Pancreas (tissue), 10 donors: ENCODE measurements around the gene CDHR2. TPM values are rescaled to one million over a fixed set of nuclear protein-coding genes. Genes with fewer than 3 reads are reported as not detected.

Experiments
- ATAC-seq, 4 donors: fragments of 200-7000 bp; cut with Tn5 transposase; one replicate each; pipeline versions ENCODE4 v1.8.0 to v1.9.1; 2020; ENCODE audit warnings: mild to moderate bottlenecking in 4 of 4, moderate library complexity in 4 of 4
- DNase-seq, 6 donors: peaks; one replicate each; pipeline ENCODE4 v3.0.0-alpha.2; 2020
- FAIRE-seq: peaks from 2 replicates; lab custom pipeline; 2012; peaks lifted over from hg19 to GRCh38; lab: Jason Lieb, UNC
- H3K27ac ChIP-seq, 4 donors: fragments of 200-600 bp; sonication (generic); 1 replicate in 3 of 4; 2 replicates in 1 of 4; pipeline versions ENCODE4 v1.5.0 to v1.8.0; 2020
- H3K27me3 ChIP-seq, 4 donors: fragments of 200-600 bp; one replicate each; pipeline ENCODE4 v1.8.0; 2021
- H3K36me3 ChIP-seq, 3 donors: fragments of 200-600 bp; sonication (generic) in 1 of 3; one replicate each; pipeline versions ENCODE4 v1.5.0 to v1.8.0; 2020 to 2021
- H3K4me1 ChIP-seq, 3 donors: fragments of 200-600 bp; one replicate each; pipeline ENCODE4 v1.8.0; 2021
- H3K4me3 ChIP-seq, 4 donors: fragments of 200-600 bp; sonication (generic) in 2 of 4; one replicate each; pipeline versions ENCODE4 v1.5.0 to v1.8.0; 2020 to 2021
- H3K9me3 ChIP-seq, 4 donors: fragments of 200-600 bp; one replicate each; pipeline ENCODE4 v1.8.0; 2021
- CTCF ChIP-seq, 4 donors: fragments of 200-600 bp; sonication (generic) in 3 of 4; IDR thresholded peaks; one replicate each; pipeline versions ENCODE4 v1.5.0 to v1.8.0; 2021; ENCODE audit warnings: antibody characterized with exemption in 4 of 4
- WGBS, 2 donors: extraction: QIAGEN DNeasy Blood & Tissue Kit; methylation state at CpG; one replicate each; pipeline ENCODE4 v1.1.7; 2013; 5-methylcytosine and 5-hydroxymethylcytosine counted together
- intact Hi-C, 3 donors: fragments of 100-400 bp; cut with DNase I; formaldehyde crosslinking; loops; one replicate each; pipeline versions ENCODE4 v1.11.1 to v1.14.2; 2022
- polyA plus RNA-seq, 2 donors: library from polyadenylated mRNA; stranded (reverse); fragments of 200-250 nt; gene quantifications; one replicate each; pipeline ENCODE4 v1.2.3, GENCODE V29; 2013
- total RNA-seq, 6 donors: library from RNA; stranded (reverse); fragmentation: NEBNext Ultra II Directional in 4 of 6; extraction: Animal tissue kit (Norgen Biotek cat#: 25700) in 4 of 6; gene quantifications; one replicate each; pipeline versions ENCODE4 v1.2.1 to v1.2.4, GENCODE V29; 2021 to 2023
- donor health status: healthy with polysubstance abuse.
- donor health status: DM: no; HTN: no; CAD: no; lungs with moderate emphysema.
- donor health status: DM: no; HTN: no; CAD: no.
- donor health status: control.
- donor health status: control.
- donor health status: Bipolar disorder and iron deficiency.
- donor health status: DM: yes; HTN: yes; CAD: no.
- donor health status: DM: no; HTN: no; CAD: no.
- donor health status: DM: no; HTN: no; CAD: no.
- donor health status: DM: yes; HTN: yes; CAD: no.

Gene CDHR2
- total and polyA plus RNA-seq, 8 donors, result 0.19 to 1.1 (median 0.26) TPM; not detected in 1

- no peaks in the 10 kb centered on the region for H3K9me3 ChIP-seq
- peak in 1 of 6 donors; percentile 28 for DNase-seq
These were observed 25.0 kb upstream of the CDHR2 start for GRCh38 chr5:176524138-176524537.

GRCh38 chr5:176524987-176525386, 24.2 kb upstream of the CDHR2 start:
- no peak for FAIRE-seq
- no peak for ATAC-seq
- intact Hi-C loops, result no loop called here

More at GRCh38 chr5:176524138-176524537, 25.0 kb upstream of the CDHR2 start:
- 90 to 92% methylated on average over 6 of the region's 6 CpGs for WGBS, 2 donors
- intact Hi-C loops, result no loop called here
- no peak for FAIRE-seq
- no peak for TF ChIP-seq CTCF (IDR thresholded peaks at IDR 0.05)
- no peak overlapping the region for H3K4me3 ChIP-seq
- H3K4me1 ChIP-seq, result no peaks in the 10 kb centered on the region
- H3K36me3 ChIP-seq, result peaks cover 0 to 13% (median 9%) of the 10 kb centered on the region in 3 donors
- no peaks in the 10 kb centered on the region for H3K27me3 ChIP-seq
- ATAC-seq, result no peak
- H3K27ac ChIP-seq, result no peak overlapping the region

GRCh38 chr5:176525677-176526076, 23.5 kb upstream of the CDHR2 start:
- peaks cover 4 to 25% (median 16%) of the 10 kb centered on the region in 3 donors for H3K36me3 ChIP-seq
- H3K4me3 ChIP-seq, result no peak overlapping the region
- no peaks in the 10 kb centered on the region for H3K27me3 ChIP-seq
- H3K9me3 ChIP-seq, result no peaks in the 10 kb centered on the region
- no peak for ATAC-seq
- no peak for FAIRE-seq
- DNase-seq, result peak in 2 of 6 donors; percentile 9 to 24
- H3K4me1 ChIP-seq, result no peaks in the 10 kb centered on the region
- 96% methylated on average over 9 of the region's 9 CpGs for WGBS, 2 donors
- no peak for TF ChIP-seq CTCF (IDR thresholded peaks at IDR 0.05)
- no peak overlapping the region for H3K27ac ChIP-seq
- intact Hi-C loops, result no loop called here

More at GRCh38 chr5:176524987-176525386, 24.2 kb upstream of the CDHR2 start:
- TF ChIP-seq CTCF (IDR thresholded peaks at IDR 0.05), result no peak
- 92% methylated on average over 15 of the region's 15 CpGs for WGBS, 2 donors
- Histone ChIP-seq H3K27ac (no peak overlapping the region), H3K9me3 (no peaks in the 10 kb centered on the region), H3K4me1 (no peaks in the 10 kb centered on the region), H3K4me3 (no peak overlapping the region), H3K27me3 (no peaks in the 10 kb centered on the region), H3K36me3 (peaks cover 4 to 21% (median 16%) of the 10 kb centered on the region in 3 donors)
- peak in 1 of 6 donors; percentile 8 for DNase-seq

GRCh38 chr5:176526462-176526861, 22.7 kb upstream of the CDHR2 start:
- intact Hi-C loops, result no loop called here
- no peak for TF ChIP-seq CTCF (IDR thresholded peaks at IDR 0.05)
- H3K27ac ChIP-seq, result no peak overlapping the region
- ATAC-seq (no peak), FAIRE-seq (no peak), DNase-seq (peak in 1 of 6 donors; percentile 17)
- no peaks in the 10 kb centered on the region for H3K27me3 ChIP-seq
- H3K9me3 ChIP-seq, result no peaks in the 10 kb centered on the region
- 96 to 97% methylated on average over 9 of the region's 9 CpGs for WGBS, 2 donors
- H3K4me3 ChIP-seq, result no peak overlapping the region
- peaks cover 11 to 33% (median 16%) of the 10 kb centered on the region in 3 donors for H3K36me3 ChIP-seq
- H3K4me1 ChIP-seq, result no peaks in the 10 kb centered on the region
